Stimulated activated CD4-positive, alpha-beta T cell treated with anti-CD3 and anti-CD28 coated beads, Interleukin-15, amount 100 ng/mL, for 48 hours (primary cell): ENCODE data around the gene DBX2.
"Not testable (repeated sequence)": the region's sequence is repeated elsewhere in the genome, so short reads cannot be mapped to it uniquely, and the experiment has no call there.

Source experiments
- DNase-seq, 2 donors: peaks; one replicate each; pipeline ENCODE4 v3.0.0-alpha.2; 2020; ENCODE audit warnings: low read depth in 2 of 2

The DBX2 gene

DNA sequence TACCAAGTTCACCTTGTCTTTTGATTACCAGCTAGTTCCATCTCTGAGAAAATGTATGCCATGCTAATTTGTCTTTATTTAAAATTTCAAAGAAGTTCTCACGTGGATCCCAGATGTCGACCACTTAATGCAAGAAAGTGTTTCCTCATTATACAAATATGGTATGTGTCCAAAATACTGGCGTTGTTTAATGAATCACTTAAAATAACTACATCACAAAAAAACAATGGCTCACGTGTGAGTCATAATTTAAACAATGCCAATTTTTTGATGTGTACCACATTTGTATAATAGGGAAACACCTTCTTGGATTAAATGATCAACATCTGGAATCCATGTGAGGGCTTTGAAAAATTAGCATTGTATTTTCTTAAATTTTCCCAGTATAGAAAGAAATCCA lies 40.8 kb downstream of the DBX2 start:
- no peak for DNase-seq

DNA sequence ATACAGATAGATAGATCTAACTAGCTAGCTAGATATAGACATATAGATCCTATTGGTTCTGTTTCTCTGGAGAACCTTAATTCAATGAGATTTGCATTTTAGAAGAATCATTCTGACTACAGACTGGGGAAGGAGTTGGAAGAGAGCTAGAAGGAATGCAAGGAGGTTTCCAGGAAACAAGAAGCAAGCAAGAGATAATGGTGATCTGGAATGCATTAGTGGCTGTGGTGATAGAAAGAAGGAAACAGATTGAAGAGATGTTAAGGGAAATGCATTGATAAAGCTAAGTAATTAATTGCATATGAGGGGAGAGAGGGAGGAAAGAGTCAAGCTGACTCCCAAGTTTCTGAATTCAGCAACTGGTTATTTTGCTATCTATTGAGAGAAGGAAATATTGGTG lies 42.7 kb downstream of the DBX2 start:
- no peak for DNase-seq

DNA sequence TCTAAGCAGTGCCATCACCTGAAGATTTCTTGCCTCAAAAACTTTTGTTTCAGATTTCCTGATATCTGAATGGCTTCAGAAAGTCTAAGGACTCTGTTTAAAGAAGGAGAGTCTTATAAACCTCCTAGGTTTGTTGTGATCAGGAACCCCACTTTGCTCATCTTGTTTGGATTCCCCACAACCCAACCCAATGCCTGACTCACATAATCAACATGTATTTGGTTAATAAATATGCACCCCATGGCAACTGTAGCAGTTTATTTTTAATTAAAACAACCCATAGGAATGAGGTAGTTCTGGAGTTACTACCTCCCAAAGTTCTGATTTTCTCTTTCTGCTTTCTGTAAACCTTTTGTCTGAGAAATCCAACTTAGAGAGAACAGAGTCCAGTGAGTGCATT lies 51.5 kb downstream of the DBX2 start:
- no peak for DNase-seq

DNA sequence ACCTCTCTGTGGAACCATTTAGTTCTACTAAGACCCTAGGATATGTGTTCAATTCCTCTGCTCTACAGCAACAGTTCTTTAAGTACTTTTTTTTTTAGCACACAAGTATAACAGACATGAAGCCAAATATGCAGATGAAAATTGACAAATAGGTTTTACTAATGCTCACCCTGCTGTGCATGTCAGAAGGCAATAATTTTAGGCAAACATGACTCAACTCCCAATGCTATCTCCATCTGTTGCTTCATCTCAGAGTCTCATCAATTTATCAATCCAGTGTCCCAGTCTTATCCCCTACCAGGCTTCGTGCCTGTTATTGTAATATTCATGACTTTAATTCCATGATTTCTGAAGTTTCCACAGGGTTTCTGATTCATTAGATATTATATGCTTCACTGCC lies 57.7 kb downstream of the DBX2 start:
- DNase-seq = no peak

DNA sequence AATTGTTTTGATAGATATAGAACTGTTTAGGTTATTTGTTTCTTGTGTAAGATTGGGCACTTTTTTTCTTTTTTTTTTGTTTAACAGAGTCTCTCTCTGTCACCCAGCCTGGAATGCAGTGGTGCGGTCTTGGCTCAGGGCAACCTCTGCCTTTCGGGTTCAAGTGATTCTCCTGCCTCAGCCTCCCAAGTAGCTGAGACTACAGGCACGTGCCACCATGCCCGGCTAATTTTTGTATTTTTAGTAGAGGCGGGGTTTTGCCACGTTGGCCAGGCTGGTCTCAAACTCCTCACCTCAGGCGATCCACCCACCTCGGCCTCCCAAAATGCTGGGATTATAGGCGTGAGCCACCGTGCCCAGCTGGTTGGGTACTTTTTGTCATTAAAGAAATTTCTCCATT lies 66.0 kb downstream of the DBX2 start:
- not testable (repeated sequence) for DNase-seq

DNA sequence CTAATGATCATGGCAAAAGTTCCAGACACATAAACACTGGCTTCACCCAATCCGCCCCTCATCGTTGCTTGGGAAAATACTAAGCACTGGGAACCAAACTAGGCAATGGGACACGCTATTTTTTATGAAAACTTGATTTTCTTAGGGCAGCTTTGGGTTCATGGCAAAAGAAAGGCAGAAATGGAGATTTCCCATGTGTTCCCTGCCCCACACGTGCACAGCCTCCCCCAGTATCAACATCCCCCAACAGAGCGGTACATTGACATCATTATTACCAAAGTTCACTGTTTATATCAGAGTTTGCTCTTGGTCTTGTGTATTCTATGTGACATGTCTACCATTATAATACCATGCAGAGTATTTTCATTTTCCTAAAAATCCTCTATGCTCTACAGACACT lies 71.0 kb downstream of the DBX2 start:
- no peak for DNase-seq

DNA sequence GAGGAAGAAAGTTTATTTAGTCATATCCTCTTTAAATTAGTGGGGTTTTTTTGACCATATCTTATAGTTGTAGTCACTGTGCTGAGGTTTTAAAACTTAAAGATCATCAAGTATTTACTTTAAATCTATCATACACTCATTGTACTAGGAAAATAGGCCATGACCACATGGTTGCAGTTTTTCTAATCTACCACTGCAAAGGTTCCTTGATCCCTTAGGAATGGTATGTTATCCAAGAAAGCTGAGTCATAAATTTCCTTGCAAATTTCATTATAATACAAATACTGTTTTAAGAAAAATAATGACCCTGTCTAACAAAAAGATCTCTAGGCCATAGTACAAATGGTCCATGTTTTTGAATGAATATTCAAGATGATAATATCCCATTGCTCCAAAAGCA lies 74.7 kb downstream of the DBX2 start:
- no peak for DNase-seq

DNA sequence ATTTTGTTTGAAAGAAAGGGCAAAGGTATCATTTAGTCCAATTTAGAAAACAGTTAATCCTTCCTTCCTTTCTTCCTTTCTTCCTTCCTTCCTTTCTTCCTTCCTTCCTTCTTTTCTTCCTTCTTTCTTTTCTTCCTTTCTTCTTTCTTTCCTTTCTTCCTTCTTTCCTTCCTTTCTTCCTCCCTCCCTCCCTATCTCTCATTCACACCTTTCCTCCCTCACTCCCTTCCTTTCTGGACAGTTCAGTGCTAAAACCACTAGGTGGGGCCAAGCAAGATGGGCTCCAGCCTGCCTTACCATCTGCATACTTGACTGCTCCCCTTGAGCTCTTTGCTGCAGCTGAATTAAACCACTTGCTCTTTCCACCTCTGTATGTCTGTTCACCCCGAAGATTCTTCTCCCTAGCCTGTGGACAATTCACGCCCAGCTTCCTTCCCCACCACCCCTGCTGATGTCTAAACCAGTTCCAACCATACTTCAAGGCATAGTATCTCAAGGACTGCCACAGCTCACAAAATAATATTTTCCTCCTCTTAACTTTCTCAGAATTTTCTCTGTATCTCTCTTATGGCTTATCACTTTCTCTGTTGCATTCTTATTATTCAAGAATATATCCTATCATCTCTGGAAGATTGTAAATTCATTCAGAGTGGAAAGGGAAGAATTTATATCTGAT lies 78.0 kb downstream of the DBX2 start:
- no peak for DNase-seq

DNA sequence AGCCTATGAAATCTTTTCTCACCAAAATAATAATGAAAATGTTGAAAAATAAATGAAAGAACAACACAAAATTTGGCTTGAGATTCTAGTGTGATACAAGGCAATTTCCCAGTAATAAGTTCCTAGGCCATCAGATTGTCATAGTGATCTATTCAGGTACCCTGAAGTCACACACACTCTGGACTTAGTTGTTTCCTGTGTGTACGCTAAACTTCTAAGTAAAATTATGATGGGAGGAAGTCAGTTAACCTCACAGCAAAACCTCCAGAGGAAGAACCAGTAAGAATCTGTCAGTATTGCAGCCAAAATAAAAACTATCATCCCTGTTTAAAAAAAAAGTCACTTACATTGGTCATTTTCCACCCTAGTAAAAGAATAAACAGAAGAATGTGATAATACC lies 81.9 kb downstream of the DBX2 start:
- no peak for DNase-seq
